ENCODE results near the gene CLASP1. TPM values are rescaled to one million over a fixed set of nuclear protein-coding genes. Genes with fewer than 3 reads are reported as not detected.
"Not testable (repeated sequence)": the region's sequence is repeated elsewhere in the genome, so short reads cannot be mapped to it uniquely, and the experiment has no call there.

The CLASP1 gene
- polyA plus RNA-seq, 1 experiment, result 12.8 TPM

- POLR2A ChIA-PET, result interaction anchor here (0.9 kb wide), 1 partner anchor 48 kb away, joined by 3 read pairs; the partner anchor contains the start of gene RNU4ATAC
Measured at GRCh38 chr2:121483021-121483420, 166.2 kb downstream of the CLASP1 start.

DNA sequence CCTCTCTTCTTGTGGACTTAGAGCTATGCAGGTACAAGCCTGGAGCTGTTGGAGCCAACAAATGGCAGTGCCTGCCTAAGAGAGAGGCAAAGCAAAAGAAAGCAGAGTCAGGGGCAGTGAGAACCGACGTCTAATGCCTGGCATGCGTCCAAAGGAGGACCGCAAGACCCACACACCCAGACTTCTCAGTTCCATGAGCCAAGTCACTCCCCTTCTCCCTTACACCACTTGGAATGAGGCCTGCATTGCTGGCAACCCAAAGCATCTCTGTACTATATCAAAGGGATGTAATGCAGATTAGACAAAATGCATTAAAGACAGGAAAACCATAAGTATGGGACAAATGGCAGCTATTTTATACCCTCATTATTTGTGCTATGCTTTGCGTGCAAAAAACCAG lies 168.4 kb downstream of the CLASP1 start:
- Histone ChIP-seq H3K4me3 (ENCODE audit: low read depth, low read length) (no peak overlapping the region), H3K27me3 (ENCODE audit: control insufficient read depth, insufficient read depth, low read length) (no peaks in the 10 kb centered on the region), H3K9me3 (ENCODE audit: control insufficient read depth, insufficient read depth, low read length) (no peaks in the 10 kb centered on the region), H3K27ac (ENCODE audit: low read depth, low read length) (no peak overlapping the region)
- TF ChIP-seq, protein P1, sequence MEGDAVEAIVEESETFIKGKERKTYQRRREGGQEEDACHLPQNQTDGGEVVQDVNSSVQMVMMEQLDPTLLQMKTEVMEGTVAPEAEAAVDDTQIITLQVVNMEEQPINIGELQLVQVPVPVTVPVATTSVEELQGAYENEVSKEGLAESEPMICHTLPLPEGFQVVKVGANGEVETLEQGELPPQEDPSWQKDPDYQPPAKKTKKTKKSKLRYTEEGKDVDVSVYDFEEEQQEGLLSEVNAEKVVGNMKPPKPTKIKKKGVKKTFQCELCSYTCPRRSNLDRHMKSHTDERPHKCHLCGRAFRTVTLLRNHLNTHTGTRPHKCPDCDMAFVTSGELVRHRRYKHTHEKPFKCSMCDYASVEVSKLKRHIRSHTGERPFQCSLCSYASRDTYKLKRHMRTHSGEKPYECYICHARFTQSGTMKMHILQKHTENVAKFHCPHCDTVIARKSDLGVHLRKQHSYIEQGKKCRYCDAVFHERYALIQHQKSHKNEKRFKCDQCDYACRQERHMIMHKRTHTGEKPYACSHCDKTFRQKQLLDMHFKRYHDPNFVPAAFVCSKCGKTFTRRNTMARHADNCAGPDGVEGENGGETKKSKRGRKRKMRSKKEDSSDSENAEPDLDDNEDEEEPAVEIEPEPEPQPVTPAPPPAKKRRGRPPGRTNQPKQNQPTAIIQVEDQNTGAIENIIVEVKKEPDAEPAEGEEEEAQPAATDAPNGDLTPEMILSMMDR (IDR thresholded peaks at IDR 0.05; ENCODE audit: low read depth, low read length), result no peak
- POLR2A ChIA-PET, result no interaction called here
- DNase-seq (ENCODE audit: low read depth, low spot score), result peak; percentile 72
- CTCF ChIA-PET, result interaction anchor here (0.7 kb wide), 1 partner anchor 55 kb away, joined by 3 read pairs; no protein-coding TSS in a partner anchor

More at GRCh38 chr2:121483021-121483420, 166.2 kb downstream of the CLASP1 start:
- no peaks in the 10 kb centered on the region for H3K27me3 ChIP-seq (ENCODE audit: control insufficient read depth, insufficient read depth, low read length)
- no peak overlapping the region for H3K27ac ChIP-seq (ENCODE audit: low read depth, low read length)
- TF ChIP-seq, protein P1 (IDR thresholded peaks at IDR 0.05; ENCODE audit: low read depth, low read length), result no peak
- DNase-seq (ENCODE audit: low read depth, low spot score), result no peak
- no peak overlapping the region for H3K4me3 ChIP-seq (ENCODE audit: low read depth, low read length)
- CTCF ChIA-PET, result no interaction called here
- no peaks in the 10 kb centered on the region for H3K9me3 ChIP-seq (ENCODE audit: control insufficient read depth, insufficient read depth, low read length)

- TF ChIP-seq, protein P1 (IDR thresholded peaks at IDR 0.05; ENCODE audit: low read depth, low read length), result 0 out of 2 replicates have a peak, but pooled peaks have one; percentile 7
- no peak overlapping the region for H3K4me3 ChIP-seq (ENCODE audit: low read depth, low read length)
- H3K27ac ChIP-seq (ENCODE audit: low read depth, low read length), result no peak overlapping the region
- H3K27me3 ChIP-seq (ENCODE audit: control insufficient read depth, insufficient read depth, low read length), result no peaks in the 10 kb centered on the region
- ChIA-PET POLR2A (interaction anchor here (1.2 kb wide), 1 partner anchor 51 kb away, joined by 5 read pairs; the partner anchor contains the start of gene RNU4ATAC), CTCF (interaction anchor here (0.6 kb wide), 2 partner anchors 10 to 396 kb away, joined by 3 read pairs; no protein-coding TSS in a partner anchor)
- DNase-seq (ENCODE audit: low read depth, low spot score), result no peak
- H3K9me3 ChIP-seq (ENCODE audit: control insufficient read depth, insufficient read depth, low read length), result no peaks in the 10 kb centered on the region
Measured at GRCh38 chr2:121479882-121480522, 169.3 kb downstream of the CLASP1 start.

- TF ChIP-seq, protein P1 (IDR thresholded peaks at IDR 0.05; ENCODE audit: low read depth, low read length), result no peak
- ChIA-PET POLR2A (interaction anchor here (1.2 kb wide), 1 partner anchor 52 kb away, joined by 5 read pairs; the partner anchor contains the start of gene RNU4ATAC), CTCF (no interaction called here)
- Histone ChIP-seq H3K27me3 (ENCODE audit: control insufficient read depth, insufficient read depth, low read length) (no peaks in the 10 kb centered on the region), H3K27ac (ENCODE audit: low read depth, low read length) (no peak overlapping the region), H3K4me3 (ENCODE audit: low read depth, low read length) (no peak overlapping the region), H3K9me3 (ENCODE audit: control insufficient read depth, insufficient read depth, low read length) (no peaks in the 10 kb centered on the region)
- no peak for DNase-seq (ENCODE audit: low read depth, low spot score)
Measured at GRCh38 chr2:121478996-121479745, 170.1 kb downstream of the CLASP1 start.

DNA sequence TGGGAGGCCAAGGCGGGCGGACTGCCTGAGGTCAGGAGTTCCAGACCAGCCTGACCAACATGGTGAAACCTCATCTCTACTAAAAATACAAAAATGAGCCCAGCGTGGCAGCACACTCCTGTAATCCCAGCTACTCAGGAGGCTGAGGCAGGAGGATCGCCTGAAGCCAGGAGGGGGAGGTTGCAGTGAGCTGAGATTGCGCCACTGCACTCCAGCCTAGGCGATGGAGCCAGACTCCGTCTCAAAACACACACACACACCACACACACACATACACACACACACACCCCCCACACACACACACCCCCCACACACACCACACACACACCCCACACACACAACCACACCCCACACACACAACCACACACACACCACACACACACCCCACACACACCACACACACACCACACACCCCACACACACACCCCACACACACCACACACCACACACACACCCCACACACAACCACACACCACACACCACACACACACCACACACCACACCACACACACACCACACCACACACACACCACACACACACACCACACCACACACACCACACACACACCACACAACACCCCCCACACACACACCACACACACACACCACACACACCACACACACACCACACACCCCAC lies 170.8 kb downstream of the CLASP1 start:
- H3K4me3 ChIP-seq (ENCODE audit: low read depth, low read length); CTCF ChIA-PET; H3K27me3 ChIP-seq (ENCODE audit: control insufficient read depth, insufficient read depth, low read length); H3K9me3 ChIP-seq (ENCODE audit: control insufficient read depth, insufficient read depth, low read length); POLR2A ChIA-PET; DNase-seq (ENCODE audit: low read depth, low spot score); H3K27ac ChIP-seq (ENCODE audit: low read depth, low read length): not testable (repeated sequence)
